Fibroblast of skin of back (primary cell): Measurements from ENCODE around the gene CETP.

ENCODE experiments used
- DNase-seq: peaks from one replicate; pipeline ENCODE4 v3.0.0-alpha.2; 2013

CETP gene

GRCh38 chr16:57023541-57024249, 61.9 kb downstream of the CETP start:
- DNase-seq, result no peak

GRCh38 chr16:57024894-57025680, 63.3 kb downstream of the CETP start:
- no peak for DNase-seq

GRCh38 chr16:57025941-57026777, 64.4 kb downstream of the CETP start:
- DNase-seq, result no peak

- no peak for DNase-seq
Measured at GRCh38 chr16:57026778-57027062, 65.0 kb downstream of the CETP start.

GRCh38 chr16:57027067-57027466, 65.3 kb downstream of the CETP start:
- no peak for DNase-seq

- DNase-seq, result no peak
Measured at GRCh38 chr16:57028086-57028485, 66.3 kb downstream of the CETP start.

- DNase-seq, result peak; percentile 28
Measured at GRCh38 chr16:57029161-57030160, 67.7 kb downstream of the CETP start.

- DNase-seq, result no peak
Measured at GRCh38 chr16:57030346-57030902, 68.7 kb downstream of the CETP start.

GRCh38 chr16:57031156-57031555, 69.4 kb downstream of the CETP start:
- no peak for DNase-seq

- no peak for DNase-seq
Measured at GRCh38 chr16:57032346-57032745, 70.6 kb downstream of the CETP start.

GRCh38 chr16:57032931-57033330, 71.2 kb downstream of the CETP start:
- DNase-seq, result no peak
